Osteoblast (primary cell): ENCODE data around the gene PODNL1. TPM values are rescaled to one million over a fixed set of nuclear protein-coding genes. Genes with fewer than 3 reads are reported as not detected.

Experiments used
- DNase-seq: peaks from one replicate; pipeline ENCODE4 v3.0.0; 2011; ENCODE audit warnings: low spot score, mixed read lengths; ENCODE audit not compliant: insufficient read length; ENCODE audit errors: missing footprints
- H2AFZ ChIP-seq: 2 replicates; pipeline ENCODE4 v1.6.0; 2011; ENCODE audit warnings: mild to moderate bottlenecking, low read length
- H3K27ac ChIP-seq: 2 replicates; pipeline ENCODE4 v1.5.1; 2011; ENCODE audit warnings: mild to moderate bottlenecking, low read depth, low read length, moderate library complexity
- H3K27me3 ChIP-seq: 2 replicates; pipeline ENCODE4 v1.6.0; 2012; ENCODE audit warnings: mild to moderate bottlenecking, control low read depth, inconsistent platforms, low read length, moderate library complexity; ENCODE audit not compliant: insufficient read depth
- H3K36me3 ChIP-seq: 2 replicates; pipeline ENCODE4 v1.5.1; 2011; ENCODE audit warnings: mild to moderate bottlenecking, low read length, control low read depth, moderate library complexity; ENCODE audit not compliant: insufficient read depth
- H3K4me1 ChIP-seq: 2 replicates; pipeline ENCODE4 v1.5.1; 2011; ENCODE audit warnings: mild to moderate bottlenecking, low read length, control low read depth, moderate library complexity; ENCODE audit not compliant: insufficient read depth
- H3K4me2 ChIP-seq: 2 replicates; pipeline ENCODE4 v1.6.0; 2011; ENCODE audit warnings: mild to moderate bottlenecking, low read length; ENCODE audit not compliant: insufficient read depth
- H3K4me3 ChIP-seq: fragments of 200-600 bp; sonication (generic); 3 replicates; pipeline ENCODE4 v1.5.1; 2012; ENCODE audit warnings: mild to moderate bottlenecking, low read length, inconsistent platforms; ENCODE audit not compliant: insufficient read depth
- H3K79me2 ChIP-seq: 2 replicates; pipeline ENCODE4 v1.6.0; 2012; ENCODE audit warnings: mild to moderate bottlenecking, low read length, control low read depth, inconsistent platforms; ENCODE audit not compliant: insufficient read depth
- H3K9me3 ChIP-seq: 2 replicates; pipeline ENCODE4 v1.5.1; 2011; ENCODE audit warnings: low read depth, low read length, control low read depth
- H4K20me1 ChIP-seq: 2 replicates; pipeline ENCODE4 v1.6.0; 2012; ENCODE audit warnings: mild to moderate bottlenecking, low read length, control low read depth; ENCODE audit not compliant: insufficient read depth
- CTCF ChIP-seq: IDR thresholded peaks from 2 replicates; pipeline ENCODE4 v1.5.1; 2011; ENCODE audit warnings: mild to moderate bottlenecking, low read depth, low read length, moderate library complexity; ENCODE audit errors: extremely low read depth
- total RNA-seq: library from RNA; depleted of rRNA; stranded (reverse); fragments of >200 nt; gene quantifications from 2 replicates; pipeline ENCODE4 v1.2.3, GENCODE V29; 2012

Gene PODNL1
- total RNA-seq, 1 donor, result 4.0 TPM

GRCh38 chr19:13952154-13952930 is 14.1 kb upstream of the PODNL1 start, which contains the start of gene DCAF15:
TSS of gene DCAF15 (plus strand) at chr19:13952509. CDS start at chr19:13952513, 4 bp downstream.
- H3K4me1 ChIP-seq, result no peaks in the 10 kb centered on the region
- H3K79me2 ChIP-seq, result peaks cover 20% of the 10 kb centered on the region
- no peaks in the 10 kb centered on the region for H3K9me3 ChIP-seq
- peak within 1 kb of the TSS; percentile 91 for H3K4me2 ChIP-seq
- peak; percentile 100 for DNase-seq
- H3K27me3 ChIP-seq, result no peaks in the 10 kb centered on the region
- peak within 1 kb of the TSS; percentile 96 for H2AFZ ChIP-seq
- peaks cover 22% of the 10 kb centered on the region for H3K36me3 ChIP-seq
- peak within 1 kb of the TSS; percentile 88 for H3K4me3 ChIP-seq
- H3K27ac ChIP-seq, result peak within 1 kb of the TSS; percentile 37
- H4K20me1 ChIP-seq, result peaks cover 12% of the 10 kb centered on the region
- no peak for TF ChIP-seq CTCF

GRCh38 chr19:13951799-13952153 is 13.6 kb upstream of the PODNL1 start:
- peaks cover 12% of the 10 kb centered on the region for H4K20me1 ChIP-seq
- peak overlapping the region; percentile 88 for H3K4me3 ChIP-seq
- H3K79me2 ChIP-seq, result peaks cover 20% of the 10 kb centered on the region
- H2AFZ ChIP-seq, result peak overlapping the region; percentile 96
- H3K36me3 ChIP-seq, result peaks cover 17% of the 10 kb centered on the region
- no peak overlapping the region for H3K27ac ChIP-seq
- no peak for TF ChIP-seq CTCF
- no peak for DNase-seq
- H3K9me3 ChIP-seq, result no peaks in the 10 kb centered on the region
- no peaks in the 10 kb centered on the region for H3K27me3 ChIP-seq
- H3K4me1 ChIP-seq, result no peaks in the 10 kb centered on the region
- peak overlapping the region; percentile 90 for H3K4me2 ChIP-seq

GRCh38 chr19:13951043-13951442 is 12.8 kb upstream of the PODNL1 start:
- no peak for TF ChIP-seq CTCF
- Histone ChIP-seq H3K9me3 (no peaks in the 10 kb centered on the region), H3K79me2 (peaks cover 20% of the 10 kb centered on the region), H2AFZ (no peak overlapping the region), H3K4me1 (no peaks in the 10 kb centered on the region), H3K4me2 (no peak overlapping the region), H3K27ac (no peak overlapping the region), H3K27me3 (no peaks in the 10 kb centered on the region), H3K4me3 (no peak overlapping the region), H3K36me3 (peaks cover 10% of the 10 kb centered on the region), H4K20me1 (peaks cover 12% of the 10 kb centered on the region)
- no peak for DNase-seq

- no peak for TF ChIP-seq CTCF
- Histone ChIP-seq H3K79me2 (no peaks in the 10 kb centered on the region), H3K4me2 (no peak overlapping the region), H3K27me3 (no peaks in the 10 kb centered on the region), H3K27ac (no peak overlapping the region), H3K4me3 (no peak overlapping the region), H2AFZ (no peak overlapping the region), H4K20me1 (no peaks in the 10 kb centered on the region), H3K9me3 (no peaks in the 10 kb centered on the region), H3K36me3 (no peaks in the 10 kb centered on the region), H3K4me1 (no peaks in the 10 kb centered on the region)
- DNase-seq, result peak; percentile 14
These were observed 8.2 kb upstream of the PODNL1 start for GRCh38 chr19:13946414-13946813.
